Activated CD8-positive, alpha-beta memory T cell treated with anti-CD3 and anti-CD28 coated beads for 48 hours (primary cell): ENCODE measurements around the gene DHRS4.
A peak's percentile ranks its signal among the peaks of the same experiment; 100 is the strongest.
"Not testable (repeated sequence)": the region's sequence is repeated elsewhere in the genome, so short reads cannot be mapped to it uniquely, and the experiment has no call there.

Source experiments
- DNase-seq, 3 experiments: peaks; one replicate each; pipeline ENCODE4 v3.0.0-alpha.2; 2020; ENCODE audit warnings: low read depth in 2 of 3, low spot score in 2 of 3

DHRS4 gene

GRCh38 chr14:23981951-23982813, 28.6 kb downstream of the DHRS4 start:
- DNase-seq = not testable (repeated sequence)

- DNase-seq = no peak
These were observed 31.5 kb downstream of the DHRS4 start for GRCh38 chr14:23984891-23985602.

GRCh38 chr14:23988223-23988606, 34.6 kb downstream of the DHRS4 start:
- DNase-seq = not testable (repeated sequence)

GRCh38 chr14:23988607-23989363, 35.2 kb downstream of the DHRS4 start, which contains the start of gene DHRS4L2:
TSS of gene DHRS4L2 (plus strand) at chr14:23988929. CDS start at chr14:23988948, 19 bp downstream.
- peak; percentile 63 to 70 (median 69) for DNase-seq

- DNase-seq = not testable (repeated sequence)
These were observed 36.3 kb downstream of the DHRS4 start for GRCh38 chr14:23989734-23990445.

GRCh38 chr14:23990961-23991360, 37.4 kb downstream of the DHRS4 start:
- DNase-seq = not testable (repeated sequence)

GRCh38 chr14:23993042-23993441, 39.5 kb downstream of the DHRS4 start:
- not testable (repeated sequence) for DNase-seq

- not testable (repeated sequence) for DNase-seq
These were observed 42.4 kb downstream of the DHRS4 start for GRCh38 chr14:23996009-23996408.

- not testable (repeated sequence) for DNase-seq
These were observed 43.3 kb downstream of the DHRS4 start for GRCh38 chr14:23996825-23997224.

GRCh38 chr14:23999640-24000039, 46.1 kb downstream of the DHRS4 start:
- not testable (repeated sequence) for DNase-seq

- not testable (repeated sequence) for DNase-seq
These were observed 47.5 kb downstream of the DHRS4 start for GRCh38 chr14:24001078-24001477.

GRCh38 chr14:24001679-24002078, 48.1 kb downstream of the DHRS4 start:
- DNase-seq = not testable (repeated sequence)

- not testable (repeated sequence) for DNase-seq
These were observed 52.9 kb downstream of the DHRS4 start for GRCh38 chr14:24006471-24006816.

GRCh38 chr14:24006817-24007652, 53.5 kb downstream of the DHRS4 start:
- peak; percentile 33 to 52 (median 45) for DNase-seq

GRCh38 chr14:24011051-24011450, 57.5 kb downstream of the DHRS4 start:
- no peak for DNase-seq

- DNase-seq = not testable (repeated sequence)
These were observed 59.2 kb downstream of the DHRS4 start for GRCh38 chr14:24012726-24013273.

GRCh38 chr14:24013654-24014514, 60.3 kb downstream of the DHRS4 start:
- no peak for DNase-seq

GRCh38 chr14:24015745-24016144, 62.2 kb downstream of the DHRS4 start:
- DNase-seq = not testable (repeated sequence)
